K562 (cell line): ENCODE measurements around the gene ABCA7. TPM values are rescaled to one million over a fixed set of nuclear protein-coding genes. Genes with fewer than 3 reads are reported as not detected.

Experiments used
- ATAC-seq: fragments of 200-7000 bp; cut with Tn5 transposase; 3 replicates; pipeline ENCODE4 v1.9.1; 2020; ENCODE audit warnings: moderate library complexity
- BruUV-seq: library from RNA; stranded (reverse); fragments of 400-500 nt; replicated peaks from 2 replicates; lab custom pipeline; 2021; lab: Mats Ljungman, UMichigan
- CTCF ChIA-PET: fragments of 300-600 bp; formaldehyde crosslinking; extraction: SDS; loops from one replicate; lab custom pipeline; 2021; ENCODE audit warnings: low intra/inter-chr PET ratio; lab: Yijun Ruan, JAX
- POLR2A ChIA-PET: fragments of 300-600, 350-650 bp; sonication (Branson Sonifier 250); formaldehyde crosslinking; extraction: SDS; loops from one replicate; lab custom pipeline; 2021; ENCODE audit warnings: antibody characterized with exemption, inconsistent platforms; lab: Yijun Ruan, JAX
- DNase-seq, 4 experiments: peaks; one replicate each; pipeline versions ENCODE4 v3.0.0 to v3.0.0-alpha.2; 2011 to 2018; ENCODE audit warnings: low spot score in 3 of 4, mixed read lengths in 3 of 4; ENCODE audit errors: extremely low read depth in 1 of 4
- FAIRE-seq: peaks from 2 replicates; lab custom pipeline; 2011; peaks lifted over from hg19 to GRCh38; lab: Jason Lieb, UNC
- H2AFZ ChIP-seq: 2 replicates; pipeline ENCODE4 v1.6.0; 2011; ENCODE audit warnings: low read depth, low read length, control low read depth, inconsistent platforms
- H3K27ac ChIP-seq: fragments of 200-600 bp; 3 replicates; pipeline ENCODE4 v1.8.0; 2011; ENCODE audit warnings: low read depth, mild to moderate bottlenecking, control low read depth, inconsistent platforms, low read length, moderate library complexity, mixed read lengths; ENCODE audit errors: extremely low read depth
- H3K27me3 ChIP-seq, 2 experiments: fragments of 300-600 bp in 1 of 2; 2 replicates in 1 of 2; 3 replicates in 1 of 2; pipeline versions ENCODE4 v1.6.0 to v1.8.0; 2011; ENCODE audit warnings: inconsistent platforms in 2 of 2, low read length in 2 of 2, mild to moderate bottlenecking in 1 of 2, mixed read lengths in 1 of 2, moderate library complexity in 1 of 2; ENCODE audit not compliant: control insufficient read depth in 2 of 2, insufficient read depth in 2 of 2
- H3K36me3 ChIP-seq: fragments of 300-600 bp; 3 replicates; pipeline ENCODE4 v1.8.0; 2011; ENCODE audit warnings: mild to moderate bottlenecking, low read length, inconsistent platforms; ENCODE audit not compliant: control insufficient read depth, insufficient read depth
- H3K4me1 ChIP-seq, 2 experiments: fragments of 200-600 bp in 1 of 2; replicated peaks in 1 of 2; 2 replicates in 1 of 2; 3 replicates in 1 of 2; pipeline versions ENCODE4 v1.5.1 to v1.8.0; 2011; ENCODE audit warnings: inconsistent platforms in 2 of 2, low read length in 2 of 2, mild to moderate bottlenecking in 1 of 2, mixed read lengths in 1 of 2, moderate library complexity in 1 of 2; ENCODE audit not compliant: control insufficient read depth in 2 of 2, insufficient read depth in 2 of 2
- H3K4me2 ChIP-seq: 2 replicates; pipeline ENCODE4 v1.6.1; 2011; ENCODE audit warnings: low read length, control low read depth, inconsistent platforms, mixed read lengths; ENCODE audit not compliant: insufficient read depth
- H3K4me3 ChIP-seq: fragments of 200-600 bp; sonication (generic), shearing (Covaris generic); 2 replicates; pipeline ENCODE4 v1.5.1; 2016; ENCODE audit warnings: control low read depth, inconsistent platforms
- H3K79me2 ChIP-seq: fragments of 200-600 bp; 3 replicates; pipeline ENCODE4 v1.8.0; 2011; ENCODE audit warnings: low read length, inconsistent platforms; ENCODE audit not compliant: control insufficient read depth, insufficient read depth
- H3K9ac ChIP-seq, 2 experiments: 2 replicates each; pipeline versions ENCODE4 v1.6.0 to v1.6.1; 2011; ENCODE audit warnings: low read depth in 2 of 2, low read length in 2 of 2, control low read depth in 1 of 2, inconsistent platforms in 1 of 2, mild to moderate bottlenecking in 1 of 2, mixed read lengths in 1 of 2; ENCODE audit not compliant: insufficient read depth in 1 of 2
- H3K9me1 ChIP-seq: one replicate; pipeline ENCODE4 v1.6.0; 2011; ENCODE audit warnings: inconsistent platforms, mild to moderate bottlenecking, low read length, moderate library complexity; ENCODE audit not compliant: control insufficient read depth, insufficient read depth
- H3K9me3 ChIP-seq: replicated peaks from 2 replicates; pipeline ENCODE4 v1.5.1; 2011; ENCODE audit warnings: low read depth, low read length, inconsistent platforms; ENCODE audit not compliant: control insufficient read depth, insufficient read depth
- H4K20me1 ChIP-seq: replicated peaks from 2 replicates; pipeline ENCODE4 v1.6.1; 2011; ENCODE audit warnings: low read length, inconsistent platforms, mixed read lengths; ENCODE audit not compliant: control insufficient read depth, insufficient read depth
- COPS2 ChIP-seq: fragments of 450-650 bp; conservative IDR thresholded peaks from 2 replicates; pipeline ENCODE4 v1.6.1; 2016; ENCODE audit warnings: mild to moderate bottlenecking, moderate library complexity
- DEAF1 ChIP-seq: fragments of 450-650 bp; formaldehyde crosslinking; IDR thresholded peaks from 2 replicates; pipeline ENCODE4 v1.4.0; 2020; ENCODE audit warnings: mild to moderate bottlenecking, moderate library complexity
- E2F6 ChIP-seq, 2 experiments: IDR thresholded peaks; 2 replicates each; pipeline ENCODE4 v1.6.1; 2011; ENCODE audit warnings: borderline replicate concordance in 1 of 2, control low read depth in 1 of 2, low read depth in 1 of 2, low read length in 1 of 2, mild to moderate bottlenecking in 1 of 2, mixed read lengths in 1 of 2, moderate library complexity in 1 of 2; ENCODE audit not compliant: insufficient read depth in 1 of 2, insufficient read length in 1 of 2, poor library complexity in 1 of 2, severe bottlenecking in 1 of 2; ENCODE audit errors: extremely low read depth in 1 of 2
- GABPB2 ChIP-seq: fragments of 250-450 bp; sonication (Bioruptor Pico); conservative IDR thresholded peaks from 2 replicates; pipeline ENCODE4 v1.5.1; 2021; ENCODE audit warnings: mild to moderate bottlenecking
- GTF2E2 ChIP-seq: fragments of 200-800 bp; sonication (Bioruptor generic); IDR thresholded peaks from 2 replicates; pipeline ENCODE4 v1.6.1; 2016; ENCODE audit warnings: missing genetic modification characterization, missing compliant biosample characterization
- NR4A1 ChIP-seq, 2 experiments: fragments of 250-450 bp in 1 of 2; fragments of 450-650 bp in 1 of 2; sonication (Bioruptor Pico) in 1 of 2; IDR thresholded peaks; 2 replicates each; pipeline versions ENCODE4 v1.4.0 to v1.6.1; 2016 to 2020; ENCODE audit warnings: mild to moderate bottlenecking in 2 of 2, missing compliant biosample characterization in 1 of 2, missing genetic modification characterization in 1 of 2, moderate library complexity in 1 of 2
- SMAD3 ChIP-seq: fragments of 450-650 bp; formaldehyde crosslinking; conservative IDR thresholded peaks from 2 replicates; pipeline ENCODE4 v1.4.0; 2020; ENCODE audit warnings: mild to moderate bottlenecking
- TSC22D4 ChIP-seq: fragments of 450-650 bp; IDR thresholded peaks from 2 replicates; pipeline ENCODE4 v1.6.1; 2016; ENCODE audit warnings: missing genetic modification characterization, missing biosample characterization, control low read depth
- ZBTB11 ChIP-seq, 3 experiments: fragments of 200-800 bp in 1 of 3; fragments of 250-450 bp in 1 of 3; fragments of 450-650 bp in 1 of 3; sonication (Bioruptor Pico) in 1 of 3; sonication (Bioruptor generic) in 1 of 3; formaldehyde crosslinking in 1 of 3; IDR thresholded peaks; 2 replicates each; pipeline versions ENCODE4 v1.6.1 to v1.8.0; 2016 to 2022; ENCODE audit warnings: mild to moderate bottlenecking in 2 of 3, missing genetic modification characterization in 2 of 3, missing compliant biosample characterization in 1 of 3, moderate library complexity in 1 of 3
- ZNF165 ChIP-seq: fragments of 250-450 bp; sonication (Bioruptor Pico); IDR thresholded peaks from 2 replicates; pipeline ENCODE4 v1.4.0; 2020; ENCODE audit warnings: borderline replicate concordance
- ZNF282 ChIP-seq: sonication (generic); formaldehyde crosslinking; IDR thresholded peaks from 2 replicates; pipeline ENCODE4 v1.8.1; 2023; ENCODE audit warnings: missing genetic modification reagents
- ZNF764 ChIP-seq: fragments of 250-450 bp; sonication (Bioruptor Pico); IDR thresholded peaks from 2 replicates; pipeline ENCODE4 v1.4.0; 2020; ENCODE audit warnings: low read depth, mild to moderate bottlenecking, moderate library complexity
- WGBS: fragments of 100-300 bp; shearing (Covaris generic); methylation state at CpG from one replicate; pipeline ENCODE4 v1.1.6; 2016; ENCODE audit warnings: low coverage, mixed read lengths; ENCODE audit not compliant: insufficient coverage; ENCODE audit errors: missing lambda C conversion rate; 5-methylcytosine and 5-hydroxymethylcytosine counted together
- in situ Hi-C: fragments of 300-500 bp; cut with MboI; formaldehyde crosslinking; loops from 4 replicates; pipeline ENCODE4 v1.15.0; 2018; ENCODE audit warnings: inconsistent platforms, mixed read lengths
- intact Hi-C: fragments of 100-400 bp; cut with micrococcal nuclease; formaldehyde crosslinking; loops from 2 replicates; pipeline ENCODE4 v1.14.2; 2022
- polyA plus RNA-seq, 8 experiments: library from polyadenylated mRNA; depleted of rRNA in 4 of 8; stranded (reverse) in 5 of 8; unstranded in 3 of 8; fragments of >200 nt; fragmentation: Nextera tagmentation in 2 of 8; fragmentation: Illumina TruSeq in 1 of 8; extraction: Ambion mirVana in 2 of 8; extraction: Trizol in 1 of 8; gene quantifications; 2 replicates each; pipeline versions ENCODE4 v1.2.1 to v1.2.3, GENCODE V29; 2011 to 2014; ENCODE audit warnings: inconsistent platforms in 1 of 8, missing spikeins in 1 of 8
- total RNA-seq, 7 experiments: library from RNA; depleted of rRNA in 6 of 7; stranded (reverse); fragments of >200 nt in 6 of 7; fragmentation: Illumina TruSeq in 2 of 7; extraction: Trizol in 2 of 7; gene quantifications; 2 replicates each; pipeline versions ENCODE4 v1.2.1 to v1.2.3, GENCODE V29; 2011 to 2021; ENCODE audit warnings: low replicate concordance in 1 of 7

ABCA7 gene
- total and polyA plus RNA-seq, 9 of the 15 experiments (the other 6 are each of a cell fraction or from before 2014, with no cell fraction given), result 2.3 to 96.1 (median 31.2) TPM

GRCh38 chr19:1104311-1105007 is 64.6 kb downstream of the ABCA7 start:
- Histone ChIP-seq H4K20me1 (no peaks in the 10 kb centered on the region; the same call in 1 of the 2 replicates), H2AFZ (no peak overlapping the region), H3K9ac (peak overlapping the region; percentile 88 to 95), H3K27me3 (no peaks in the 10 kb centered on the region), H3K27ac (peak overlapping the region; percentile 98), H3K79me2 (peaks cover 25% of the 10 kb centered on the region), H3K9me3 (peaks cover 5% of the 10 kb centered on the region), H3K9me1 (no peaks in the 10 kb centered on the region), H3K4me2 (peak overlapping the region; percentile 73), H3K4me3 (peak overlapping the region; percentile 97), H3K36me3 (peaks cover 39% of the 10 kb centered on the region; the same call in 2 of the 3 replicates), H3K4me1 (peaks cover 21 to 70% of the 10 kb centered on the region in 2 experiments)
- DNase-seq (peak; percentile 81 to 90 (median 85)), ATAC-seq (peak; percentile 74), FAIRE-seq (no peak)
- WGBS, result 1% methylated on average over 36 of the region's 93 CpGs
- no TSS peak for BruUV-seq
- in situ Hi-C loops, result no loop called here
- intact Hi-C loops, result loop anchor here (5.0 kb wide), 1 partner anchor 62 kb away; the partner anchor contains the start of gene ABCA7
- ChIA-PET CTCF (no interaction called here), POLR2A (interaction anchor here (0.6 to 1.6 kb wide), 12 partner anchors 8 to 281 kb away, joined by 3 to 14 read pairs (median 4); partner anchors contain the start of genes ABCA7 and CIRBP)
- TF ChIP-seq E2F6 (IDR thresholded peaks at IDR 0.05; ENCODE audit: borderline replicate concordance in 1 of 2, extremely low read depth in 1 of 2, insufficient read depth in 1 of 2, insufficient read length in 1 of 2, low read depth in 1 of 2, low read length in 1 of 2, poor library complexity in 1 of 2, severe bottlenecking in 1 of 2) (peak in 1 of 2 experiments; percentile 43), SMAD3 (CRISPR knock-in tag) (no peak), ZNF165 (CRISPR knock-in tag) (no peak), GABPB2 (CRISPR knock-in tag) (no peak), ZNF764 (CRISPR knock-in tag) (no peak), COPS2 (no peak), ZNF282 (CRISPR knock-in tag) (0 out of 2 replicates have a peak, but pooled peaks have one; percentile 32), ZBTB11 (CRISPR knock-in tag; IDR thresholded peaks at IDR 0.05) (peak in 1 of 3 experiments; percentile 44; a peak in 1 of 6 replicates), DEAF1 (CRISPR knock-in tag) (no peak), NR4A1 (CRISPR knock-in tag; IDR thresholded peaks at IDR 0.05) (no peak), NR4A1 (tag; IDR thresholded peaks at IDR 0.05) (no peak), GTF2E2 (0 out of 2 replicates have a peak, but pooled peaks have one; percentile 4), TSC22D4 (tag) (no peak)
